GM23338 (cell line): ENCODE results near the gene BMPR1B.

Experiments
- CREB1 ChIP-seq: fragments of 250-450 bp; sonication (Bioruptor Pico); IDR thresholded peaks from 2 replicates; pipeline ENCODE4 v1.5.0; 2020; ENCODE audit warnings: low read depth, mild to moderate bottlenecking, moderate library complexity
- EZH2 ChIP-seq: fragments of 200-600 bp; sonication (generic); IDR thresholded peaks from one replicate; pipeline ENCODE4 v1.8.0; 2017; ENCODE audit warnings: antibody characterized with exemption, mild to moderate bottlenecking, low read depth; ENCODE audit not compliant: unreplicated experiment
- EZH2phosphoT487 ChIP-seq: fragments of 200-600 bp; sonication (generic); IDR thresholded peaks from one replicate; pipeline ENCODE4 v1.8.1; 2018; ENCODE audit warnings: antibody characterized with exemption; ENCODE audit not compliant: unreplicated experiment
- JUNB ChIP-seq: IDR thresholded peaks from one replicate; pipeline ENCODE4 v1.6.1; 2016; ENCODE audit warnings: antibody characterized with exemption; ENCODE audit not compliant: unreplicated experiment
- NANOG ChIP-seq: IDR thresholded peaks from 2 replicates; pipeline ENCODE4 v1.6.1; 2016; ENCODE audit warnings: antibody characterized with exemption, borderline replicate concordance
- POLR2AphosphoS5 ChIP-seq: IDR thresholded peaks from 2 replicates; pipeline ENCODE4 v1.6.1; 2016; ENCODE audit warnings: antibody characterized with exemption, low read depth
- ZNF331 ChIP-seq: fragments of 250-450 bp; sonication (Bioruptor Pico); IDR thresholded peaks from 2 replicates; pipeline ENCODE4 v1.5.0; 2020; ENCODE audit warnings: low read depth, mild to moderate bottlenecking, moderate library complexity
- TF ChIP-seq, protein P1 (sequence below), 2 experiments: fragments of 200-600 bp in 1 of 2; sonication (generic) in 1 of 2; conservative IDR thresholded peaks; 2 replicates each; pipeline versions ENCODE4 v1.5.1 to v1.6.1; 2016 to 2017; ENCODE audit warnings: antibody characterized with exemption in 2 of 2, low read depth in 2 of 2, mild to moderate bottlenecking in 2 of 2, moderate library complexity in 1 of 2
- TF ChIP-seq, protein P2 (sequence below): IDR thresholded peaks from one replicate; pipeline ENCODE4 v1.6.1; 2018; ENCODE audit warnings: antibody characterized with exemption; ENCODE audit not compliant: unreplicated experiment

DNA sequence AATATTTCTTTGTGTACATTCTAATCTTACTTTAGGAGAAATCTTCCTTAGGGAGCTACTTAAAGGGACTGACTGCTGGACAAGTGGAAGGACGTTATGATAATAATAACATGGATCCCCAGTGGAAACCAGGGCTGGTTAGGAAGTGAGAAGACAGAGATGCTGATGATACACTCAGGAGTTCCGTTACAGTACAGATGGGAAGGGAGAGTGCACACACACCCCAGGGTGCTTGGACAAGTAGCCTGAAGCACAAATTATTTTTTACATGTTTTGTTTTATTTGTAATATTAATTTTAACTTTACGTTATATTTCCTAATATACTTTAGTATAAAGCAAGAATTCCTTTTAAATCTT, 84.1 kb downstream of the BMPR1B start:
- no peak for TF ChIP-seq POLR2AphosphoS5
- TF ChIP-seq NANOG, result no peak
- TF ChIP-seq, protein P1, sequence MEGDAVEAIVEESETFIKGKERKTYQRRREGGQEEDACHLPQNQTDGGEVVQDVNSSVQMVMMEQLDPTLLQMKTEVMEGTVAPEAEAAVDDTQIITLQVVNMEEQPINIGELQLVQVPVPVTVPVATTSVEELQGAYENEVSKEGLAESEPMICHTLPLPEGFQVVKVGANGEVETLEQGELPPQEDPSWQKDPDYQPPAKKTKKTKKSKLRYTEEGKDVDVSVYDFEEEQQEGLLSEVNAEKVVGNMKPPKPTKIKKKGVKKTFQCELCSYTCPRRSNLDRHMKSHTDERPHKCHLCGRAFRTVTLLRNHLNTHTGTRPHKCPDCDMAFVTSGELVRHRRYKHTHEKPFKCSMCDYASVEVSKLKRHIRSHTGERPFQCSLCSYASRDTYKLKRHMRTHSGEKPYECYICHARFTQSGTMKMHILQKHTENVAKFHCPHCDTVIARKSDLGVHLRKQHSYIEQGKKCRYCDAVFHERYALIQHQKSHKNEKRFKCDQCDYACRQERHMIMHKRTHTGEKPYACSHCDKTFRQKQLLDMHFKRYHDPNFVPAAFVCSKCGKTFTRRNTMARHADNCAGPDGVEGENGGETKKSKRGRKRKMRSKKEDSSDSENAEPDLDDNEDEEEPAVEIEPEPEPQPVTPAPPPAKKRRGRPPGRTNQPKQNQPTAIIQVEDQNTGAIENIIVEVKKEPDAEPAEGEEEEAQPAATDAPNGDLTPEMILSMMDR (conservative IDR thresholded peaks at IDR 0.05; ENCODE audit: low read depth in 2 of 2), result no peak
- TF ChIP-seq, protein P2, sequence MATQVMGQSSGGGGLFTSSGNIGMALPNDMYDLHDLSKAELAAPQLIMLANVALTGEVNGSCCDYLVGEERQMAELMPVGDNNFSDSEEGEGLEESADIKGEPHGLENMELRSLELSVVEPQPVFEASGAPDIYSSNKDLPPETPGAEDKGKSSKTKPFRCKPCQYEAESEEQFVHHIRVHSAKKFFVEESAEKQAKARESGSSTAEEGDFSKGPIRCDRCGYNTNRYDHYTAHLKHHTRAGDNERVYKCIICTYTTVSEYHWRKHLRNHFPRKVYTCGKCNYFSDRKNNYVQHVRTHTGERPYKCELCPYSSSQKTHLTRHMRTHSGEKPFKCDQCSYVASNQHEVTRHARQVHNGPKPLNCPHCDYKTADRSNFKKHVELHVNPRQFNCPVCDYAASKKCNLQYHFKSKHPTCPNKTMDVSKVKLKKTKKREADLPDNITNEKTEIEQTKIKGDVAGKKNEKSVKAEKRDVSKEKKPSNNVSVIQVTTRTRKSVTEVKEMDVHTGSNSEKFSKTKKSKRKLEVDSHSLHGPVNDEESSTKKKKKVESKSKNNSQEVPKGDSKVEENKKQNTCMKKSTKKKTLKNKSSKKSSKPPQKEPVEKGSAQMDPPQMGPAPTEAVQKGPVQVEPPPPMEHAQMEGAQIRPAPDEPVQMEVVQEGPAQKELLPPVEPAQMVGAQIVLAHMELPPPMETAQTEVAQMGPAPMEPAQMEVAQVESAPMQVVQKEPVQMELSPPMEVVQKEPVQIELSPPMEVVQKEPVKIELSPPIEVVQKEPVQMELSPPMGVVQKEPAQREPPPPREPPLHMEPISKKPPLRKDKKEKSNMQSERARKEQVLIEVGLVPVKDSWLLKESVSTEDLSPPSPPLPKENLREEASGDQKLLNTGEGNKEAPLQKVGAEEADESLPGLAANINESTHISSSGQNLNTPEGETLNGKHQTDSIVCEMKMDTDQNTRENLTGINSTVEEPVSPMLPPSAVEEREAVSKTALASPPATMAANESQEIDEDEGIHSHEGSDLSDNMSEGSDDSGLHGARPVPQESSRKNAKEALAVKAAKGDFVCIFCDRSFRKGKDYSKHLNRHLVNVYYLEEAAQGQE, result no peak
- no peak for TF ChIP-seq ZNF331 (CRISPR knock-in tag)
- TF ChIP-seq JUNB, result no peak
- no peak for TF ChIP-seq EZH2
- TF ChIP-seq EZH2phosphoT487, result no peak
- TF ChIP-seq CREB1, result no peak
